Measurements from ENCODE around the gene CADPS2. TPM values are rescaled to one million over a fixed set of nuclear protein-coding genes. Genes with fewer than 3 reads are reported as not detected.

Gene CADPS2
- total and polyA plus RNA-seq, 7 donors = 1.5 to 3.6 (median 2.1) TPM

GRCh38 chr7:122460936-122461335 is 425.3 kb downstream of the CADPS2 start:
- intact Hi-C loops (cut with DNase I) = no loop called here
- Histone ChIP-seq H3K4me1 (no peaks in the 10 kb centered on the region), H3K4me3 (no peak overlapping the region), H3K27me3 (ENCODE audit: insufficient read depth in 3 of 3, low read length in 2 of 3) (no peaks in the 10 kb centered on the region), H3K27ac (no peak overlapping the region), H3K9me3 (no peaks in the 10 kb centered on the region), H3K36me3 (ENCODE audit: insufficient read depth in 1 of 2, low read depth in 1 of 2) (no peaks in the 10 kb centered on the region)
- 68 to 81% (median 79%) methylated on average over 2 of the region's 2 CpGs for WGBS, 3 donors
- no peak for DNase-seq
- ATAC-seq = no peak
- TF ChIP-seq, protein P1, sequence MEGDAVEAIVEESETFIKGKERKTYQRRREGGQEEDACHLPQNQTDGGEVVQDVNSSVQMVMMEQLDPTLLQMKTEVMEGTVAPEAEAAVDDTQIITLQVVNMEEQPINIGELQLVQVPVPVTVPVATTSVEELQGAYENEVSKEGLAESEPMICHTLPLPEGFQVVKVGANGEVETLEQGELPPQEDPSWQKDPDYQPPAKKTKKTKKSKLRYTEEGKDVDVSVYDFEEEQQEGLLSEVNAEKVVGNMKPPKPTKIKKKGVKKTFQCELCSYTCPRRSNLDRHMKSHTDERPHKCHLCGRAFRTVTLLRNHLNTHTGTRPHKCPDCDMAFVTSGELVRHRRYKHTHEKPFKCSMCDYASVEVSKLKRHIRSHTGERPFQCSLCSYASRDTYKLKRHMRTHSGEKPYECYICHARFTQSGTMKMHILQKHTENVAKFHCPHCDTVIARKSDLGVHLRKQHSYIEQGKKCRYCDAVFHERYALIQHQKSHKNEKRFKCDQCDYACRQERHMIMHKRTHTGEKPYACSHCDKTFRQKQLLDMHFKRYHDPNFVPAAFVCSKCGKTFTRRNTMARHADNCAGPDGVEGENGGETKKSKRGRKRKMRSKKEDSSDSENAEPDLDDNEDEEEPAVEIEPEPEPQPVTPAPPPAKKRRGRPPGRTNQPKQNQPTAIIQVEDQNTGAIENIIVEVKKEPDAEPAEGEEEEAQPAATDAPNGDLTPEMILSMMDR (IDR thresholded peaks at IDR 0.05) = no peak

GRCh38 chr7:122457969-122458368 is 428.3 kb downstream of the CADPS2 start:
- 34 to 43% (median 37%) methylated on average over 3 of the region's 3 CpGs for WGBS, 3 donors
- Histone ChIP-seq H3K36me3 (ENCODE audit: insufficient read depth in 1 of 2, low read depth in 1 of 2) (no peaks in the 10 kb centered on the region), H3K27ac (no peak overlapping the region), H3K4me3 (no peak overlapping the region), H3K9me3 (no peaks in the 10 kb centered on the region), H3K4me1 (no peaks in the 10 kb centered on the region), H3K27me3 (ENCODE audit: insufficient read depth in 3 of 3, low read length in 2 of 3) (no peaks in the 10 kb centered on the region)
- intact Hi-C loops (cut with DNase I) = no loop called here
- ATAC-seq (no peak), DNase-seq (no peak)
- TF ChIP-seq, protein P1 (IDR thresholded peaks at IDR 0.05) = no peak

DNA sequence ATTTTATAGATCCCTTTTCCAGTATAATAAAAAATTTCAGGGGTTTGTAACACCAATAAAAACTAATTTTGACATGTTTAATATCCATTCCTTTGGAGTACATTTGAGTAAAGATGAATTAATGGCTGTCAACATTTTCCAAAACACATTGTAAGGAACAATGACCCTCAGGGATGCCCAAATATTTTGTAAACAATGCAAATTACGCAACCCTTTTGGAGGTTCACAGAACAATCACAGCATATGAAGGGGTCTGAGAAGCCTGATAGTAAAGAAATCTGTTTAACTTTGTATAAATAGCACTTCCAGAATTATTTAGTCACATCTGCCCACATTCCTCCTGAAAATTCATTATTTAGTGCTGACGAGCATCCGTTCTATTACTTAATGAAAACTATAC is 428.9 kb downstream of the CADPS2 start:
- ATAC-seq (no peak), DNase-seq (no peak)
- Histone ChIP-seq H3K27me3 (ENCODE audit: insufficient read depth in 3 of 3, low read length in 2 of 3) (no peaks in the 10 kb centered on the region), H3K27ac (no peak overlapping the region), H3K9me3 (no peaks in the 10 kb centered on the region), H3K4me1 (no peaks in the 10 kb centered on the region), H3K4me3 (no peak overlapping the region), H3K36me3 (ENCODE audit: insufficient read depth in 1 of 2, low read depth in 1 of 2) (no peaks in the 10 kb centered on the region)
- 85 to 94% (median 90%) methylated on average over 3 of the region's 3 CpGs for WGBS, 3 donors
- intact Hi-C loops (cut with DNase I) = no loop called here
- TF ChIP-seq, protein P1 (IDR thresholded peaks at IDR 0.05) = no peak

GRCh38 chr7:122454776-122455507 is 431.3 kb downstream of the CADPS2 start:
- Histone ChIP-seq H3K4me3 (no peak overlapping the region), H3K27me3 (ENCODE audit: insufficient read depth in 3 of 3, low read length in 2 of 3) (no peaks in the 10 kb centered on the region), H3K4me1 (no peaks in the 10 kb centered on the region), H3K27ac (no peak overlapping the region), H3K36me3 (ENCODE audit: insufficient read depth in 1 of 2, low read depth in 1 of 2) (no peaks in the 10 kb centered on the region), H3K9me3 (no peaks in the 10 kb centered on the region)
- intact Hi-C loops (cut with DNase I) = no loop called here
- TF ChIP-seq, protein P1 (IDR thresholded peaks at IDR 0.05) = no peak
- ATAC-seq = no peak
- WGBS, 3 donors = 91 to 96% (median 94%) methylated on average over 4 of the region's 4 CpGs
- DNase-seq = no peak

DNA sequence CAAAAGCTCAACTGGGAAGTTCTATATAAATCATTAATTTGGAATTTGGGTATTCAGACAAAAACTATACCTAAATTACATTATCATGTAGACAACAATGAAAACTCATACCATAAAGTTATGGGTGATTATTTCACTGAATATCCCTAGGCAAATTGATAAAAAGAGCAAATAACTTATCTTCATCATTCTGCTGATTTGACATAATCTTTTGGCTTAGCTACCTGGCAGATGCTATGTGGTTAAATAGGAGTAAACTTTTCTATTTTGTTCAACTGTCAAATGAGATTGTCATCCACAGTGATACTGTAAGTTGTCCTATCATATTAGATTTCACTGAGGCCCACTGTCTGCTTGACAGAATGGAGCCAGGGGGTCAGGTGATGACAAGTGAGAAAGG is 432.8 kb downstream of the CADPS2 start:
- Histone ChIP-seq H3K27me3 (ENCODE audit: insufficient read depth in 3 of 3, low read length in 2 of 3) (no peaks in the 10 kb centered on the region), H3K4me3 (no peak overlapping the region), H3K9me3 (no peaks in the 10 kb centered on the region), H3K36me3 (ENCODE audit: insufficient read depth in 1 of 2, low read depth in 1 of 2) (no peaks in the 10 kb centered on the region), H3K4me1 (no peaks in the 10 kb centered on the region), H3K27ac (no peak overlapping the region)
- no peak for ATAC-seq
- TF ChIP-seq, protein P1 (IDR thresholded peaks at IDR 0.05) = no peak
- no peak for DNase-seq
- intact Hi-C loops (cut with DNase I) = no loop called here

Measured in psoas muscle (tissue), 8 donors.